GM21786 (cell line): ENCODE data around the gene CAMTA1.
"Not testable (repeated sequence)": the region's sequence is repeated elsewhere in the genome, so short reads cannot be mapped to it uniquely, and the experiment has no call there.

Source experiments
- ATAC-seq: cut with Tn5 transposase; IDR thresholded peaks from one replicate; pipeline ENCODE4 v1.9.1; 2021; ENCODE audit not compliant: unreplicated experiment

Gene CAMTA1

DNA sequence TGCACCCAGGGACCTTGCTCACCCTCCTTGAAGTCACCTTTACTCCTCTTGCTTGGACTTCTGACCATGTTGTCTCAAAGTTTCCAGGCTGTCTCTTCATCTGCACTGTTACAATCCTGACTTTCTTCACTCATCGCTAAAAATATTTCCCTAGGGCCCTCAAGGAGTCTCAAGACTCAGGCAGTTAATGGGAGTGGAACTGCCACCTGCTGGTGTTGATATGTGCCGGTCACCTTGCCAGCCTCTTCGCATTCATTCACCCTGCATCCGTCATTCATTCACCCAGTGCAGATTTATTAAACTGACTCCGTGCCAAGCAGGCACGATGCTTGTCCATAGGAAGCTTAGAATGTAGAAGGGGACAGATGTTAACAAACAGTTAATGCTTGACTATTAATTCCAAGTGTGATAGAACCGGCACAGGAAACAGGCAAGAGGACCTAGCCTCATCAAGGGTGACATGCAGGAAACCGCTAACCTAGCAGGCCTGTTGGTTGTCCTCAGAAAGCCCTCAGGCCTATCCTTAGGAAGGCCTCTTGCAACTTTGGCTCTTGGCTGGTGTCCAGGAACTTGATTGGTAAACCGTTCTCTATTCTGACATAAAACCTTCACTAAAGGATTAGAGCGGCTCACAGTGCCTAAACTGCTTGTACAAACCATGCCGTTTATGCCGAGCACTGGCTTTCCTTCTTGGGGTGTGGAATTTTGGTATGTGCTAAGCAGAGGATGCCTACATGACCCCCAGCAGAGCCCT lies 342.2 kb downstream of the CAMTA1 start:
- ATAC-seq: no peak

GRCh38 chr1:7128293-7128692 lies 343.0 kb downstream of the CAMTA1 start:
- no peak for ATAC-seq

DNA sequence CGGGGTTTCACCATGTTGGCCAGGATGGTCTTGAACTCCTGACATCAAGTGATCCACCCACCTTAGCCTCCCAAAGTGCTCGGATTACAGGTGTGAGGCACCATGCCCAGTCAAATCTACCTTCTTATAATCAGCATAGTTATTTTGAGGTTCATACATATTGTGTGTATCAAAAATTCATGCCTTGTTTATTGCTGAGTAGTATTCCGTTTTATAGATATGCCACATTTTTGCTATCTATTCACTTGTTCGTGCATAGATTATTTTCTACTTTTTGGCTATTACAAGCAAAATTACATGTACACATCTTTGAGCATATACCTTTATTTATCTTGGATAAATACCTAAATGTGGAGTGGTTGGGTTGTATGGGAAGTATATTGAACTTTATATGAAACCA lies 344.9 kb downstream of the CAMTA1 start:
- ATAC-seq: no peak

GRCh38 chr1:7135493-7135892 lies 350.2 kb downstream of the CAMTA1 start:
- no peak for ATAC-seq

- ATAC-seq: no peak
These were observed 351.1 kb downstream of the CAMTA1 start for GRCh38 chr1:7136166-7136953.

DNA sequence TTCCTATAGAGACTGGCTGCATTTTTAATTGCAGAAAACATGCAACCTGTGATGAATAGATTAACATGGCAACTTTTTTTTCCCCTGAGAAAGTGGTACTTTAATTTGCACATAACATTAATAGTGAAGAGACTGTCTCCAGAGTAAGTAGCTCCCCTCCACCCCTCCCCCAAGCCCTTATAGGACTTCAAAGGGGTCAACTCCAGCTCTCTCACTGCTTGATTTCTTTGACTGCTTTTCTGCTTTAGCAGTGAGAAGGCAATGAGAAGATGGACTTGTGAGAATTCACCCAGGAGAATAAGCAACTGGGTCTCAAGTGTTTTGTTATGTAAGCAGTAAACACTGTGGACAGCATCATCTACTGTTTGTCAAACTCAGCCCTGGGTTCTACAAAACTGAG lies 355.0 kb downstream of the CAMTA1 start:
- no peak for ATAC-seq

DNA sequence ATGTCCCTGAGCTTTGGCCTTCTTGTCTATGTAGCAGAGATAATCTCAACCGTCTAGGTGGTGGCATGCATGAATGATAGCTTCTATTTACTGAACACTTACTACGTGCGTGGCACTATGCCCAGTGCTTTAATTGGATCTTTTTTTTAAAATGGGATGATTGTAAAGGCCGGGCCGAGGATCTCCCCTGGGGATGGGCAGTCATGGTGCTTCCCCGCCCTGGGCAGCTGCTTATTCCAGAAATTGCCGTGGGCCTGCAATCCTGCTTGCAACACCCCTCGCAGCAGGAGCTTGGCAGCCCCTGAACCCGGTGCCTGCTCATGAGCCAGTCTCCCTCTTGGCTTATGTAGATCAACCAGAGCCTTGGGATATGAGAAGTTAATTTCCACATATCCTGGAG lies 360.7 kb downstream of the CAMTA1 start:
- ATAC-seq: no peak

GRCh38 chr1:7146710-7147109 lies 361.5 kb downstream of the CAMTA1 start:
- no peak for ATAC-seq

DNA sequence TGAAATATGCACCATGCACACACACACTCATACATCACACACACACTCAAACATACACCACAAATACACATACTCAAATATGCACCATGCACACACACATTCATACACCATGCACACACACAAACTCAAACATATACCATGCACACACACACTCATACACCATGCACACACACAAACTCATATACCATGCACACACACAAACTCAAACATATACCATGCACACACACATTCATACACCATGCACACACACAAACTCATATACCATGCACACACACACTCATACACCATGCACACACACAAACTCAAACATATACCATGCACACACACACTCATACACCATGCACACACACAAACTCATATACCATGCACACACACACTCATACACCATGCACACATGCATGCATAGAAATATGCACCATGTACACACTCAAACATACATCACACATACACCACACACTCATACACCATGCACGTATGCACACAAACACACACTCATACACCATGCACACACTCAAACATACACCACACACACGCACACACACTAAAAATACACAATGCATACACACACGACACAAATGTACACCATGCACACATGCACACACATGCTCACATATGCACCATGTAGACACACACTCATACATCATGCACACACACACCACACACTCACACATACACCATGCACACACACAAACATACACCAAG lies 362.5 kb downstream of the CAMTA1 start:
- ATAC-seq: not testable (repeated sequence)

- no peak for ATAC-seq
These were observed 364.0 kb downstream of the CAMTA1 start for GRCh38 chr1:7149080-7149838.

DNA sequence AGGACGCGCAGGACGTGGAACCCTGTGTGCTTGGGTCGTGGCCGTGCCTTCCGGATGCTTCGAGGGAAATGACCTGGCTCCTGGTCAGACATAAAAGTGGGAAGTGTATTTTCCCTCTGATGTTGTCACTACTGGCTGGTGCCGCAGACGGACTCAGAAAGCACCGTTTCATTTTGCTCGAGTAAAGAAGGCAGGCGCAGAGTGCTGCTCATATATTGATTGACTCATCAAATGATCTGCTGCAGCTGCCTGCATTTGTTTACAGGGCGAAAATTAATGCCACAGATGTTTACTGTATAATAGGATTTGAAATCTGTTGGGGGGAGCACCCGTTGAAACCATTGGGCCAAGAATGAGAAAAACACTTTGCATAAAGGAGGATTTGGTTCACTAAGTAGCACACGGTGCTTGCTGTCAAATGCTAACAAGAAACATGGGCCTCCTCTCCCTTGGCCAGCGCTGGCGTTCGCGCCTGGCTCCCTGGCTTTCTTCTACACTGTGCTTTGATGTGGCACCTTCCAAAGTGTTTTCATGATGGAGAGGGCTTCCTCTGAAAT lies 365.5 kb downstream of the CAMTA1 start:
- no peak for ATAC-seq

GRCh38 chr1:7151978-7152377 lies 366.7 kb downstream of the CAMTA1 start:
- no peak for ATAC-seq

DNA sequence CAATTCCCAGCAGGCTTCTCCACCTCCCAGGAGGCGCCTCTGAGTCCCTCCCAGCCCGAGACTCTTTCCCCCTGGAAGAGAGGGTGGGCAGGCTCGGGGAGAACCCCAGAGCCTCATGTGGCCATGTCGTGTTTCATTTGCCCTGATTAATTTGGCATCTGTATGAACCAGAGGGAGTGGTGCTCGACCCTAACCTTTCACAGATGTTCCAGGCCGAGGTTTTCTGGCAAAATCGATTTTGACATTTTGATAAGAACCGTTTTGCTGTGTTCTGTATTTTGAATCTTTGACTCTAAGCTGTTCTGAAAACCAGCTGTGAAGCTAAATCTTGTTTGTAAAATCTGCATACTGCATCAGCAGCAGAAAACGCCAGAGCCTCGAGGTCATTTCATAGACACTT lies 367.4 kb downstream of the CAMTA1 start:
- no peak for ATAC-seq

DNA sequence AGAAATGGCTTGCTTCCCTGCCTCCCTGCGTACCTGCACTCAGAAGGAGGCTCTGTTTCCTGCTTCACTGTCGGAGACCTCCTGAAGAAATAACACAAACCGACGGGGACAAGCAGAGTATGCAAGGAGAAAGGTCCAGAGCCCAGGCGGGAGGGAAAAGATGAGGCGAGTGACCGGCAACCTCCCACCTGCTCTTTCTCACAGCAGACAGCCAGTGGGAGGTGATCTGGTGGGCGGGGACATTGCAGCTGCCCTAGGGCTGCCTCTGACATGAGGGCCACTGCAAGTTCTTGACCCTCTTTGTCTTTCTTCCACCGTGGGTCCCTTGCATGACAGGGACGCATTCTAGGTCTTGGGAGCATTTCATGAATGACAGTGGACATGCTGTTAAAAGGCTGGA lies 368.2 kb downstream of the CAMTA1 start:
- ATAC-seq: no peak

DNA sequence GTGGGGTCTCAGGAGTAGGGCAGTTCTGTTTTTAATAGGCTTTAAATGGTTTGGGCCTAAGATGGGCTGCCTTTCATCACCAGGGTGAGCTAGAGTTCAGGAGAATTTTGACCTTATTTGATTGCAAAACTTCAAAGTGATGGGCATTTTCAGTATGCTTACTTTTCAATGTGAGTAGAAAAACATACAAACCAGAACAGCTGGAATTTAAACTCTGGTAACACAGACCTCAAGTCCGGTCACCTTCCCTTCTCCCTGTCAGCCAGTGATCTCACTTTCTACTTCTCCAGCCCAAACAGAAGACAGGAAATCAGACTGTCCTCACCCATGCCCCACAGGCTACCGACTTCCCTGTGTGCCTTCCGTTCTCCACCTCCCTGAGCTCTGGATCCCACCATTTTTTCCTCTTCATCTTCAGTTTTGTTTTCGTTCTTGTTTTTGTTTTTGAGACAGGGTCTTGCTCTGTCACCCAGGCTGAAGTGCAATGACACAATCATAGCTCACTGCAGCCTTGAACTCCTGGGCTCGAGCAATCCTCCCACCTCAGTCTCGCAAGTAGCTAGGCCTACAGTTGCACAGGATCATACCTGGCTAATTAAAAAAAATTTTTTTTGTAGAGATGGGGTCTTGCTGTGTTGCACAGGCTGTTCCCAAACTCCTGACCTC lies 374.0 kb downstream of the CAMTA1 start:
- ATAC-seq: no peak

DNA sequence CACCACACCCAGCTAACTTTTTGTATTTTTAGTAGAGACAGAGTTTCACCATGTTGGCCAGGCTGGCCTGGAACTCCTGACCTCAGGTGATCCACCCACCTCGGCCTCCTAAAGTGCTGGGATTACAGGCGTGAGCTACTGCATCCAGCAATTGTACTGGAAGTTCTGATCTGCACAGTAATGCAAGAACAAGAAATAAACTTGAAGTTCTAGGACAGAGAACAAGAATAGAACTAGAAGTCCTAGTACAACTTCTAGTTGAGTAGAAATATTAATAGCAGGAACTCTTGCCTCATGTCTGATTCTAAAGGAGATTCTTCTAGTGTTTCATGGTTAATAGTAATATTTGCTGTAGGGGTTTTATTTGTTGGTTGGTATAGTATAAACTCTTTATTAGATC lies 383.3 kb downstream of the CAMTA1 start:
- ATAC-seq: not testable (repeated sequence)

- no peak for ATAC-seq
These were observed 385.9 kb downstream of the CAMTA1 start for GRCh38 chr1:7171168-7171567.

GRCh38 chr1:7171574-7171973 lies 386.3 kb downstream of the CAMTA1 start:
- ATAC-seq: no peak

DNA sequence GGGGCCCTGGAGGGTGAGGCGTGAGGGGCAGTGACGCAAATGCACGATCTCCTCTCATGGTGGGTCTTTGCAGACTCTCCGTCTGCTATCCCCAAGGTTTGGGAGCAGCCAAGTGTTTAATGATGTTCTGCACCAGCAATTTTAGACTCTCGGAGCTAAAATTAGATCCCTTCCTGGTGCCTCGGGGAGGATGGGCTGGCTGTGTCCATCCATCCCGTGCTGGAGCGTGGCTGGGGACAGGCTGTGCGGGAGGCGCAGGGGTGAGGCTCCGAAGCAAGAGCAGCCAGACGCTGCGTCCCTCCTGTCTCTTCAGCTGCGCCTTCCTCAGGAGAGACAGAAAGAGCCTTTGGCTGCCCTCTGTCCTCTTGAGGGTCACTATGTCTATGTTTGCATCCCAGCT lies 387.6 kb downstream of the CAMTA1 start:
- ATAC-seq: no peak

GRCh38 chr1:7174561-7174960 lies 389.3 kb downstream of the CAMTA1 start:
- ATAC-seq: no peak
